Medulla oblongata (tissue), 1 donor: Measurements from ENCODE around the gene CD40.
"Not testable (repeated sequence)": the region's sequence is repeated elsewhere in the genome, so short reads cannot be mapped to it uniquely, and the experiment has no call there.

ENCODE experiments used
- DNase-seq: peaks from one replicate; pipeline ENCODE4 v3.0.0-alpha.2; 2015; ENCODE audit errors: extremely low spot score

CD40 gene

GRCh38 chr20:46117704-46118467 is at the start of gene CD40:
TSS of gene CD40 (plus strand) at chr20:46118314. CDS start at chr20:46118344, 30 bp downstream.
- DNase-seq: peak; percentile 91

- no peak for DNase-seq
Observed at GRCh38 chr20:46070215-46070900, 47.8 kb upstream of the CD40 start.

GRCh38 chr20:46071573-46071972 is 46.5 kb upstream of the CD40 start:
- no peak for DNase-seq

GRCh38 chr20:46073024-46073423 is 45.1 kb upstream of the CD40 start:
- no peak for DNase-seq

GRCh38 chr20:46073443-46073842 is 44.7 kb upstream of the CD40 start:
- DNase-seq: no peak

GRCh38 chr20:46074006-46074405 is 44.1 kb upstream of the CD40 start:
- no peak for DNase-seq

- DNase-seq: no peak
Observed at GRCh38 chr20:46076806-46077205, 41.3 kb upstream of the CD40 start.

- DNase-seq: no peak
Observed at GRCh38 chr20:46077642-46078305, 40.3 kb upstream of the CD40 start.

- DNase-seq: peak; percentile 65
Observed at GRCh38 chr20:46078954-46079353, 39.2 kb upstream of the CD40 start.

- DNase-seq: no peak
Observed at GRCh38 chr20:46081074-46081473, 37.0 kb upstream of the CD40 start.

GRCh38 chr20:46083101-46083500 is 35.0 kb upstream of the CD40 start:
- peak; percentile 51 for DNase-seq

- no peak for DNase-seq
Observed at GRCh38 chr20:46083531-46084061, 34.5 kb upstream of the CD40 start.

- DNase-seq: no peak
Observed at GRCh38 chr20:46084805-46085178, 33.3 kb upstream of the CD40 start.

GRCh38 chr20:46085179-46085851 is 32.8 kb upstream of the CD40 start:
- DNase-seq: no peak

GRCh38 chr20:46087161-46087560 is 31.0 kb upstream of the CD40 start:
- DNase-seq: peak; percentile 44

GRCh38 chr20:46088409-46089166 is 29.5 kb upstream of the CD40 start:
- peak; percentile 33 for DNase-seq

- DNase-seq: no peak
Observed at GRCh38 chr20:46089167-46089416, 29.0 kb upstream of the CD40 start.

GRCh38 chr20:46089417-46090388 is 28.4 kb upstream of the CD40 start, which contains the start of gene NCOA5:
TSS of gene NCOA5 (minus strand) at chr20:46089962. CDS start at chr20:46079424, 10,538 bp downstream.
- DNase-seq: peak; percentile 98

- not testable (repeated sequence) for DNase-seq
Observed at GRCh38 chr20:46091622-46092535, 26.2 kb upstream of the CD40 start.
